ENCODE data around the gene DPEP3. TPM values are rescaled to one million over a fixed set of nuclear protein-coding genes. Genes with fewer than 3 reads are reported as not detected.

DPEP3 gene
- total and polyA plus RNA-seq, 2 experiments from 2014 or later = not detected

DNA sequence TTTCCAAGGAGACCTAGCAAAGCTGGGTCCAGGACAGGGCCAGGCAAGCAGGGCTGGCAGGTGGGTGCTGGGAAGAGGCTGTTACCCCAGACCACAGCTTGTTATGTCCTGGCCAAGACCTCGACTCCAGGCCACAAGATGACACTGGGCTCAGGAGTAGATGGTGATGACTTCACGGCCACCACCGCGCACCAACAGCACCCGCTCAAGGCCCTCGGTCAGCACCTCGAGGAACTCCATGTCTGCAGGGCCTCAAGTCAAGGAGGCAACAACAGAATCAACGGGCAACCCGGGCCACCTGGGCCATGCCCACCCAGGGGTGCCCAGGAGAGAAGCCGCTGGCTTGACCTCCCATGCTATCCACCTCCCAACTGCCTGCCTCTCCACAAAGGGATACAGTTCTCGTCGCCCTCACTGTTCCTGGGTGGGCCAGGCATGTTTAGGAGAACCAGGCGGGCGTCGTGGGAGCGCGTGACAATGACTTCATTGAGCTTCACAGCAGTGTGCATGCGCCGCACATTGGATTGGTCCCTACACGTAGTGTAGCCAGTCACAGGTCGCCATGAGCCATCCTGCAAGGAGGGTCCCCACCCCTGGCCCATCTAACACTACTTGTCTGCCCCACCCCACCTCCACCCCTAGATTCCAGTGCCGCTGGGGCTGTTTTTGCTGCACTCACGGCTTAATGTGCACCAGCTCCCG is 35.5 kb downstream of the DPEP3 start:
- Histone ChIP-seq H3K27ac (no peak overlapping the region), H3K4me1 (ENCODE audit: insufficient read depth) (no peaks in the 10 kb centered on the region), H3K9ac (no peak overlapping the region), H4K20me1 (ENCODE audit: insufficient read depth) (no peaks in the 10 kb centered on the region), H3K4me2 (ENCODE audit: unreplicated experiment) (no peak overlapping the region), H3F3A (ENCODE audit: insufficient read depth) (0 out of 2 replicates have a peak, but pooled peaks cover 14% of the 10 kb centered on the region), H3K36me3 (ENCODE audit: low read depth) (peaks cover 18% of the 10 kb centered on the region; the same call in 1 of the 2 replicates), H3K27me3 (replicated peaks; ENCODE audit: insufficient read depth) (no peaks in the 10 kb centered on the region), H3K9me3 (ENCODE audit: low read depth) (no peaks in the 10 kb centered on the region), H2AFZ (no peak overlapping the region), H3K4me3 (no peak overlapping the region), H3K9me2 (ENCODE audit: insufficient read depth) (no peaks in the 10 kb centered on the region), H3K79me2 (ENCODE audit: insufficient read depth) (no peaks in the 10 kb centered on the region)
- DNase-seq = no peak
- 88 to 89% methylated on average over 24 of the region's 24 CpGs for WGBS, 2 experiments (ENCODE audit: low coverage in 1 of 2, low lambda C conversion rate in 2 of 2, missing lambda C conversion rate in 2 of 2)
- TF ChIP-seq EZH2phosphoT487 (IDR thresholded peaks at IDR 0.05; ENCODE audit: insufficient read depth, low read depth) (no peak), EZH2 (IDR thresholded peaks at IDR 0.05; ENCODE audit: insufficient read depth, poor library complexity, severe bottlenecking) (no peak)
- in situ Hi-C loops (cut with MboI) = no loop called here

GRCh38 chr16:67943619-67944504 is 36.4 kb downstream of the DPEP3 start, which contains the start of gene LCAT:
Gene LCAT (minus strand): TSS chr16:67944120. CDS start chr16:67944101, 19 bp downstream.
- Histone ChIP-seq H3F3A (ENCODE audit: insufficient read depth) (peaks cover 20% of the 10 kb centered on the region; the same call in 1 of the 2 replicates), H3K27ac (no peak within 1 kb of the TSS), H3K9ac (no peak within 1 kb of the TSS), H3K9me3 (ENCODE audit: low read depth) (no peaks in the 10 kb centered on the region), H3K27me3 (replicated peaks; ENCODE audit: insufficient read depth) (no peaks in the 10 kb centered on the region), H2AFZ (no peak within 1 kb of the TSS), H4K20me1 (ENCODE audit: insufficient read depth) (no peaks in the 10 kb centered on the region), H3K79me2 (ENCODE audit: insufficient read depth) (no peaks in the 10 kb centered on the region), H3K4me2 (ENCODE audit: unreplicated experiment) (no peak within 1 kb of the TSS), H3K9me2 (ENCODE audit: insufficient read depth) (no peaks in the 10 kb centered on the region), H3K4me3 (no peak within 1 kb of the TSS), H3K36me3 (ENCODE audit: low read depth) (peaks cover 18% of the 10 kb centered on the region; the same call in 1 of the 2 replicates), H3K4me1 (ENCODE audit: insufficient read depth) (no peaks in the 10 kb centered on the region)
- WGBS, 2 experiments (ENCODE audit: low coverage in 1 of 2, low lambda C conversion rate in 2 of 2, missing lambda C conversion rate in 2 of 2) = 52 to 63% methylated on average over 20 of the region's 23 CpGs
- in situ Hi-C loops (cut with MboI) = no loop called here
- no peak for TF ChIP-seq EZH2phosphoT487 (IDR thresholded peaks at IDR 0.05; ENCODE audit: insufficient read depth, low read depth)
- TF ChIP-seq EZH2 (IDR thresholded peaks at IDR 0.05; ENCODE audit: insufficient read depth, poor library complexity, severe bottlenecking) = no peak
- no peak for DNase-seq

DNA sequence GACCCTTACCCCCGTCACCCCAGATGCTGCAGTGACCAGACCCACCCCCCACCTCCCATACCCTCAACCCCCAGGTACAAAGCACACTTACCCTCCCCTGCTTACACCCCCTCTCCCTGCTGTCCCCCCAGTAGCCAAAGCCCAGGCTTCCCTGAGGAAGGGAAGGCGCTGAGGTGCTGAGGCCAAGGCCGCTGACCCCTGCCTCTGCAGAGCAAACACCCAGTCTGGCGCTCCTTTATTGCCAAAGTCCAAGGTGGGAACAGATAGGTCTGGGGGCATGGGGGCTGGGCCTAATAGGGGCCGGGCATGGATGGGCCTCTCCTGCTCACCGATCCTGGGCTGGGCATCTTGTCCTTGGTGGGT is 37.1 kb downstream of the DPEP3 start:
- TF ChIP-seq EZH2phosphoT487 (IDR thresholded peaks at IDR 0.05; ENCODE audit: insufficient read depth, low read depth) = no peak
- TF ChIP-seq EZH2 (IDR thresholded peaks at IDR 0.05; ENCODE audit: insufficient read depth, poor library complexity, severe bottlenecking) = no peak
- Histone ChIP-seq H3K9me2 (ENCODE audit: insufficient read depth) (no peaks in the 10 kb centered on the region), H3K4me2 (ENCODE audit: unreplicated experiment) (no peak overlapping the region), H3K27ac (no peak overlapping the region), H3K9ac (no peak overlapping the region), H3K36me3 (ENCODE audit: low read depth) (peaks cover 18% of the 10 kb centered on the region; the same call in 1 of the 2 replicates), H3F3A (ENCODE audit: insufficient read depth) (peaks cover 20% of the 10 kb centered on the region; the same call in 1 of the 2 replicates), H3K27me3 (replicated peaks; ENCODE audit: insufficient read depth) (no peaks in the 10 kb centered on the region), H2AFZ (no peak overlapping the region), H3K79me2 (ENCODE audit: insufficient read depth) (0 out of 2 replicates have a peak, but pooled peaks cover 2% of the 10 kb centered on the region), H3K4me3 (no peak overlapping the region), H3K9me3 (ENCODE audit: low read depth) (no peaks in the 10 kb centered on the region), H3K4me1 (ENCODE audit: insufficient read depth) (no peaks in the 10 kb centered on the region), H4K20me1 (ENCODE audit: insufficient read depth) (no peaks in the 10 kb centered on the region)
- in situ Hi-C loops (cut with MboI) = no loop called here
- DNase-seq = no peak
- 96 to 98% methylated on average over 5 to 6 of the region's 6 CpGs for WGBS, 2 experiments (ENCODE audit: low coverage in 1 of 2, low lambda C conversion rate in 2 of 2, missing lambda C conversion rate in 2 of 2)

DNA sequence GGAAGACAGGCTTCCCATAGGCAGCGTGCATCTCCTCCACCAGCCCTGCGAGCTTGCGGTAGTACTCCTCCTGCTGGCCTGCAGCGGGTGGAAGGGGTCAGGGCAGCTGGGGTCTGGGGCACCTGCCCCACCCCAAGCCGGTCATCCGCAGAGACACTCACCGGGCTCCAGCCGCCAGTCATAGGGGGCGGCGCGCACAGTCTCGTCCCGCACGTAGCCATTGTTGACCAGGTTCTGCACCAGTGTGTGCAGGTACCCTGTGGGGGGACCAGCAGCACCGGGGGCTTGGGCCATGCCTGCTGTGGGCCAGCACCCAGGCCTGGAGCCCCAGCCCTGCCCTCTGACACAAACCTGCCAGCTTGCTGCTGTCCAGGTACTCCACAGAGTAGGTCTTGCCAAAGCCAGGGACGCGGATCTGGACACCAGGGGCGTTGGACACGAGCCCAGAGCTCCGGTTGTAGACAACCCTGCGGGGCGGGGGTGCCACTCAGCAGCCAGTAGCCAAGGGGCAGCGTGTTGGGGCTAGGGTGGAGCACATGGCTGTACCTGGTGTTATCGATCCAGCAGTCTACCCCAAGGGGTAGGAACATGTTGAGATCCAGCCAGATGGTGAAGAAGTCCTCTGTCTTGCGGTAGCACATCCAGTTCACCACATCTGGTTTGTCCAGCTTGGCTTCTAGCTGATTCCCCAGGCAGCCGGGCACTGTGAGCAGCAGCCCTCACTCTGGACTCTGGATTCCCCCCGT is 37.6 kb downstream of the DPEP3 start:
- Histone ChIP-seq H3K4me2 (ENCODE audit: unreplicated experiment) (no peak overlapping the region), H3K9me3 (ENCODE audit: low read depth) (no peaks in the 10 kb centered on the region), H4K20me1 (ENCODE audit: insufficient read depth) (no peaks in the 10 kb centered on the region), H3F3A (ENCODE audit: insufficient read depth) (peaks cover 20% of the 10 kb centered on the region), H3K27me3 (replicated peaks; ENCODE audit: insufficient read depth) (no peaks in the 10 kb centered on the region), H3K9me2 (ENCODE audit: insufficient read depth) (no peaks in the 10 kb centered on the region), H3K27ac (no peak overlapping the region), H3K36me3 (ENCODE audit: low read depth) (peaks cover 18% of the 10 kb centered on the region; the same call in 1 of the 2 replicates), H2AFZ (no peak overlapping the region), H3K4me1 (ENCODE audit: insufficient read depth) (no peaks in the 10 kb centered on the region), H3K79me2 (ENCODE audit: insufficient read depth) (0 out of 2 replicates have a peak, but pooled peaks cover 3% of the 10 kb centered on the region), H3K4me3 (no peak overlapping the region), H3K9ac (no peak overlapping the region)
- 90 to 93% methylated on average over 14 to 26 of the region's 27 CpGs for WGBS, 2 experiments (ENCODE audit: low coverage in 1 of 2, low lambda C conversion rate in 2 of 2, missing lambda C conversion rate in 2 of 2)
- in situ Hi-C loops (cut with MboI) = no loop called here
- TF ChIP-seq EZH2phosphoT487 (IDR thresholded peaks at IDR 0.05; ENCODE audit: insufficient read depth, low read depth) = no peak
- no peak for TF ChIP-seq EZH2 (IDR thresholded peaks at IDR 0.05; ENCODE audit: insufficient read depth, poor library complexity, severe bottlenecking)
- no peak for DNase-seq

Data from GM23248 (cell line).